SK-N-SH (cell line): ENCODE measurements around the gene RPS24.

Experiments used
- CHD2 ChIP-seq: fragments of 150-350 bp; IDR thresholded peaks from 2 replicates; pipeline ENCODE4 v1.6.1; 2018; ENCODE audit warnings: low read length; ENCODE audit not compliant: partially characterized antibody
- EP300 ChIP-seq, 2 experiments: IDR thresholded peaks; 2 replicates each; pipeline versions ENCODE4 v1.4.0 to v1.6.1; 2012; ENCODE audit warnings: borderline replicate concordance in 1 of 2, low read depth in 1 of 2, low read length in 1 of 2
- POLR2AphosphoS5 ChIP-seq: IDR thresholded peaks from 2 replicates; pipeline ENCODE4 v1.6.1; 2012; ENCODE audit warnings: low read depth, low read length
- RXRA ChIP-seq: IDR thresholded peaks from 2 replicates; pipeline ENCODE4 v1.4.0; 2012; ENCODE audit warnings: low read depth, mild to moderate bottlenecking, borderline replicate concordance
- TF ChIP-seq, protein P1 (sequence below): fragments of 200-600 bp; sonication (generic); IDR thresholded peaks from 2 replicates; pipeline ENCODE4 v1.6.1; 2017; ENCODE audit warnings: antibody characterized with exemption, mild to moderate bottlenecking, moderate library complexity

- TF ChIP-seq CHD2 (no peak), EP300 (IDR thresholded peaks at IDR 0.05; ENCODE audit: borderline replicate concordance in 1 of 2, low read depth in 1 of 2, low read length in 1 of 2) (peak in 1 of 2 experiments; percentile 30; a peak in 1 of 4 replicates), RXRA (no peak), POLR2AphosphoS5 (no peak)
- TF ChIP-seq, protein P1, sequence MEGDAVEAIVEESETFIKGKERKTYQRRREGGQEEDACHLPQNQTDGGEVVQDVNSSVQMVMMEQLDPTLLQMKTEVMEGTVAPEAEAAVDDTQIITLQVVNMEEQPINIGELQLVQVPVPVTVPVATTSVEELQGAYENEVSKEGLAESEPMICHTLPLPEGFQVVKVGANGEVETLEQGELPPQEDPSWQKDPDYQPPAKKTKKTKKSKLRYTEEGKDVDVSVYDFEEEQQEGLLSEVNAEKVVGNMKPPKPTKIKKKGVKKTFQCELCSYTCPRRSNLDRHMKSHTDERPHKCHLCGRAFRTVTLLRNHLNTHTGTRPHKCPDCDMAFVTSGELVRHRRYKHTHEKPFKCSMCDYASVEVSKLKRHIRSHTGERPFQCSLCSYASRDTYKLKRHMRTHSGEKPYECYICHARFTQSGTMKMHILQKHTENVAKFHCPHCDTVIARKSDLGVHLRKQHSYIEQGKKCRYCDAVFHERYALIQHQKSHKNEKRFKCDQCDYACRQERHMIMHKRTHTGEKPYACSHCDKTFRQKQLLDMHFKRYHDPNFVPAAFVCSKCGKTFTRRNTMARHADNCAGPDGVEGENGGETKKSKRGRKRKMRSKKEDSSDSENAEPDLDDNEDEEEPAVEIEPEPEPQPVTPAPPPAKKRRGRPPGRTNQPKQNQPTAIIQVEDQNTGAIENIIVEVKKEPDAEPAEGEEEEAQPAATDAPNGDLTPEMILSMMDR = no peak
Measured at GRCh38 chr10:78078539-78079330, 45.1 kb downstream of the RPS24 start.
